Measurements from ENCODE around the gene ZBTB20. TPM values are rescaled to one million over a fixed set of nuclear protein-coding genes. Genes with fewer than 3 reads are reported as not detected.
"Not testable (repeated sequence)": the region's sequence is repeated elsewhere in the genome, so short reads cannot be mapped to it uniquely, and the experiment has no call there.

ZBTB20 gene
- total RNA-seq, 1 experiment from 2014 or later, result 10.7 TPM

DNA sequence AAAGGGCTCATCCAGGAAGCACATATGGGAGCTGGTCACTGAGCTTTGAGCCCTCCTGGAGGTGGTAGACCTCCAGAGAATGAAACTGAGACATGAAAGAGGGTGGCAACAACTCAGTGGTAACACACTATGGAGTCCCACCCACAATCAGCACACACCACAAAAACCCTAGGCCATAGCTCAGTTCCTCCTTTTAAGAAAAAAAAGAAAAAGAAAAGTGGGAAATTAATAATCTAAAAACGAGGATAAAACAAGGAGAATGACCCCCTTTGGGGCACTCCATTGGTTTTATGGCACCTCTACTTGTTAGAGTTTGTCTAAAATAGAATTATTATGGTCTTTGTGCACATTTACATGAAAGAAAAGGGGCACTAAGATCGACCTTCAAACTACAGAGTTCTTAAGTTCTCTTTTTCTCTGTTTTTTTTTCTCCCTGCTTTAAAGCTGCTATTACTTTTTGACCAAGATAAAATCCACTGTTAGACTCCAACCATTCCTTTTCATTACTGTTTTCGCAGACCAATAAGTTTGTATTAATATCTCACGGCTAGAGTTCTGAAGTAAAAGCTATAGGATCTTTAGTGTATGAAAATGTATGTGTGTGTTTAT lies 40.2 kb upstream of the ZBTB20 start:
- Mint-ChIP-seq H3K4me3 (ENCODE audit: unreplicated experiment) (no peak overlapping the region), H3K4me1 (ENCODE audit: insufficient read depth, unreplicated experiment) (no peaks in the 10 kb centered on the region), H3K36me3 (ENCODE audit: insufficient read depth, unreplicated experiment) (no peaks in the 10 kb centered on the region), H3K27me3 (ENCODE audit: insufficient read depth, unreplicated experiment) (no peaks in the 10 kb centered on the region), H3K27ac (ENCODE audit: low read depth, unreplicated experiment) (no peak overlapping the region), H3K9me3 (ENCODE audit: unreplicated experiment) (no peaks in the 10 kb centered on the region)
- no peak for DNase-seq (ENCODE audit: unreplicated experiment)
- intact Hi-C loops (cut with micrococcal nuclease), result no loop called here
- TF ChIP-seq, protein P1, sequence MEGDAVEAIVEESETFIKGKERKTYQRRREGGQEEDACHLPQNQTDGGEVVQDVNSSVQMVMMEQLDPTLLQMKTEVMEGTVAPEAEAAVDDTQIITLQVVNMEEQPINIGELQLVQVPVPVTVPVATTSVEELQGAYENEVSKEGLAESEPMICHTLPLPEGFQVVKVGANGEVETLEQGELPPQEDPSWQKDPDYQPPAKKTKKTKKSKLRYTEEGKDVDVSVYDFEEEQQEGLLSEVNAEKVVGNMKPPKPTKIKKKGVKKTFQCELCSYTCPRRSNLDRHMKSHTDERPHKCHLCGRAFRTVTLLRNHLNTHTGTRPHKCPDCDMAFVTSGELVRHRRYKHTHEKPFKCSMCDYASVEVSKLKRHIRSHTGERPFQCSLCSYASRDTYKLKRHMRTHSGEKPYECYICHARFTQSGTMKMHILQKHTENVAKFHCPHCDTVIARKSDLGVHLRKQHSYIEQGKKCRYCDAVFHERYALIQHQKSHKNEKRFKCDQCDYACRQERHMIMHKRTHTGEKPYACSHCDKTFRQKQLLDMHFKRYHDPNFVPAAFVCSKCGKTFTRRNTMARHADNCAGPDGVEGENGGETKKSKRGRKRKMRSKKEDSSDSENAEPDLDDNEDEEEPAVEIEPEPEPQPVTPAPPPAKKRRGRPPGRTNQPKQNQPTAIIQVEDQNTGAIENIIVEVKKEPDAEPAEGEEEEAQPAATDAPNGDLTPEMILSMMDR (IDR thresholded peaks at IDR 0.05; ENCODE audit: unreplicated experiment), result no peak
- BruUV-seq (replicated peaks), result no TSS peak
- ChIA-PET CTCF (interaction anchor here (0.6 to 1.7 kb wide), 6 partner anchors 30 to 1230 kb away, joined by 3 read pairs; no protein-coding TSS in a partner anchor), POLR2A (interaction anchor here (1.5 kb wide), 1 partner anchor 26 kb away, joined by 4 read pairs; no protein-coding TSS in a partner anchor)

DNA sequence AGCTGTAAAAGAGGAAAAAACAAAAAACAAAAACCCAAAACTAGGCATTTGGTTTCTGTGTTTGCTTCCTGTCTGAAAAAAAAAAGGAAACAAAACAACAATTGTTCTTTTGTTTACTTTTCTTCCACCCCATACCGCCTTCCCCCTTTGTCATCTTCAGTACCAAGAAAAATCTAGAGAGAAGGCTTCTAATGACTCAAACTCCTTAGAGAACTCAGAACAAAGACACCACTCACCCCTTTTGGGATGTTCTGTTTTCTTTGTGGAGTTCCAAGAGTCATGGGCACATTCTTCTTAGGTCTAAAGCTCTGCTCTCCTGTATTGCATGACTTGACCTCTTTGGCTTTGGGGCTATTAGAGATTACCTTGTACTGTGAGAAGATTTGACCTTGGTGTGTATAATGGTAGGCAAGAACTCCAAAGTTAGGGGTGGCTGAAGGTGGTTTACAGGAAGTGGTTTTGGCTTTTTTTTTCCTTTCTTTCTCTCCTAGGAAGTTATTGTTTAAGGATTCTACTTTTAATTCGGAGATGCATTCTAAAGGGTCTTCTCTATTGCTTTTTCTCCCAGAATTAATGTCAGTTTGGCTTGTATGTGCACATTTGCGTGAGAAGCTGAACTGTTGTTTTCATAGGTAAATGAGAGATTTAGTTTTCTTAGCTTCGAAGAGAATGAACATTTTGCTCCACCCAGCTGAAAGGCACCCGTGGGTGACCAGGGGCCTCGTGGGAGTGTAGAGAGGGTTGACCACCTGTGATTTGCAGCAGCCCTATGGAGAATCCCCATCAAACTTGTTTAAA lies 39.5 kb upstream of the ZBTB20 start:
- CTCF ChIA-PET, result interaction anchor here (0.7 to 1.7 kb wide), 4 partner anchors 31 to 1229 kb away, joined by 3 read pairs; no protein-coding TSS in a partner anchor
- intact Hi-C loops (cut with micrococcal nuclease), result no loop called here
- no peaks in the 10 kb centered on the region for H3K36me3 Mint-ChIP-seq (ENCODE audit: insufficient read depth, unreplicated experiment)
- POLR2A ChIA-PET, result interaction anchor here (0.7 kb wide), 1 partner anchor 44 kb away, joined by 3 read pairs; no protein-coding TSS in a partner anchor
- H3K27ac Mint-ChIP-seq (ENCODE audit: low read depth, unreplicated experiment), result no peak overlapping the region
- TF ChIP-seq, protein P1 (IDR thresholded peaks at IDR 0.05; ENCODE audit: unreplicated experiment), result no peak
- H3K4me1 Mint-ChIP-seq (ENCODE audit: insufficient read depth, unreplicated experiment), result no peaks in the 10 kb centered on the region
- H3K9me3 Mint-ChIP-seq (ENCODE audit: unreplicated experiment), result no peaks in the 10 kb centered on the region
- BruUV-seq (replicated peaks), result no TSS peak
- no peaks in the 10 kb centered on the region for H3K27me3 Mint-ChIP-seq (ENCODE audit: insufficient read depth, unreplicated experiment)
- no peak overlapping the region for H3K4me3 Mint-ChIP-seq (ENCODE audit: unreplicated experiment)
- no peak for DNase-seq (ENCODE audit: unreplicated experiment)

DNA sequence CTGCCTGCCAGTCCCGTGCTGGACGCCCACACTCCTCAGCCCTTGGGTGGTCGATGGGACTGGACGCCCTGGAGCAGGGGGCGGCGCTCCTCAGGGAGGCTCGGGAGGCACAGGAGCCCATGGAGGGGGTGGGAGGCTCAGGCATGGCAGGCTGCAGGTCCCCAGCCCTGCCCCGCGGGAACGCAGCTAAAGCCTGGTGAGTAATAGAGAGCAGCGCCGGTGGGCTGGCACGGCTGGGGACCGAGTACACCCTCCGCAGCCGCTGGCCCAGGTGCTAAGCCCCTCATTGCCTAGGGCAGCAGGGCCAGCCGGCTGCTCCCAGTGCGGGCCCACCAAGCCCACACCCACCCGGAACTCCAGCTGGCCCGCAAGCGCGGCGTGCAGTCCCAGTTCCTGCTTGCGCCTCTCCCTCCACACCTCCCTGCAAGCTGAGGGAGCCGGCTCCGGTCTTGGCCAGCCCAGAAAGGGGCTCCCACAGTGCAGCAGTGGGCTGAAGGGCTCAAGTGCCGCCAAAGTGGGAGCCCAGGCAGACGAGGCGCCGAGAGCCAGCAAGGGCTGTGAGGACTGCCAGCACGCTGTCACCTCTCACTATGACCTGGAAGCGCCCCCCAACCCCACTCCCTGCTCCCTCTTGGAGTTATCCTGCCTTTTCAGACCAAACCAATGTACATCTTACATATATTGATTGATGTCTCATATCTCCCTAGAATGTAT lies 37.9 kb upstream of the ZBTB20 start:
- H3K9me3 Mint-ChIP-seq (ENCODE audit: unreplicated experiment); BruUV-seq (replicated peaks); H3K36me3 Mint-ChIP-seq (ENCODE audit: insufficient read depth, unreplicated experiment); H3K27me3 Mint-ChIP-seq (ENCODE audit: insufficient read depth, unreplicated experiment); H3K4me1 Mint-ChIP-seq (ENCODE audit: insufficient read depth, unreplicated experiment); POLR2A ChIA-PET; H3K4me3 Mint-ChIP-seq (ENCODE audit: unreplicated experiment); DNase-seq (ENCODE audit: unreplicated experiment); H3K27ac Mint-ChIP-seq (ENCODE audit: low read depth, unreplicated experiment); intact Hi-C loops (cut with micrococcal nuclease): not testable (repeated sequence)
- CTCF ChIA-PET, result interaction anchor here (0.6 kb wide), 1 partner anchor 735 kb away, joined by 3 read pairs; no protein-coding TSS in a partner anchor

DNA sequence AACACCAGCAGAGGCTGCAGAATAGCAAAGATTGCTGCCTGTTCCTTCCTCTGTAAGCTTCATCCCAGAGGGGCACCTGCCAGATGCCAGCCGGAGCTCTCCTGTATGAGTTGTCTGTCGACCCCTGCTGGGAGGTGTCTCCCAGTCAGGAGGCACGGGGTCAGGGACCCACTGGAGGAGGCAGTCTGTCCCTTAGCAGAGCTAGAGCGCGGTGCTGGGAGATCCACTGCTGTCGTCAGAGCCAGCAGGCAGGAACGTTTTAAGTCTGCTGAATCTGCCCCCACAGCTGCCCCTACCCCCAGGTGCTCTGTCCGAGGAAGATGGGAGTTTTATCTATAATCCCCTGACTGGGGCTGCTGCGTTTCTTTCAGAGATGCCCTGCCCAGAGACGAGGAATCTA lies 31.8 kb upstream of the ZBTB20 start:
- CTCF ChIA-PET, result interaction anchor here (1.1 to 1.6 kb wide), 2 partner anchors 9 to 86 kb away, joined by 3 to 5 read pairs; no protein-coding TSS in a partner anchor
- H3K27ac Mint-ChIP-seq (ENCODE audit: low read depth, unreplicated experiment); H3K36me3 Mint-ChIP-seq (ENCODE audit: insufficient read depth, unreplicated experiment); DNase-seq (ENCODE audit: unreplicated experiment); POLR2A ChIA-PET; H3K27me3 Mint-ChIP-seq (ENCODE audit: insufficient read depth, unreplicated experiment); intact Hi-C loops (cut with micrococcal nuclease); BruUV-seq (replicated peaks); H3K4me1 Mint-ChIP-seq (ENCODE audit: insufficient read depth, unreplicated experiment); H3K4me3 Mint-ChIP-seq (ENCODE audit: unreplicated experiment); H3K9me3 Mint-ChIP-seq (ENCODE audit: unreplicated experiment): not testable (repeated sequence)

All from MCF 10A (cell line).